OCI-LY7 (cell line): Measurements from ENCODE around the gene SIRT5. TPM values are rescaled to one million over a fixed set of nuclear protein-coding genes. Genes with fewer than 3 reads are reported as not detected.

Experiments used
- BruUV-seq: library from RNA; stranded (reverse); fragments of 400-500 nt; replicated peaks from 2 replicates; lab custom pipeline; 2021; lab: Mats Ljungman, UMichigan
- CTCF ChIA-PET: fragments of 300-600 bp; sonication (Branson Sonifier 250); formaldehyde crosslinking; loops from one replicate; lab custom pipeline; 2022; ENCODE audit warnings: antibody characterized with exemption; ENCODE audit not compliant: unreplicated experiment; lab: Charles Lee
- POLR2A ChIA-PET: fragments of 300-600 bp; sonication (Branson Sonifier 250); formaldehyde crosslinking; loops from one replicate; lab custom pipeline; 2022; ENCODE audit warnings: antibody characterized with exemption; lab: Charles Lee
- DNase-seq: peaks from one replicate; pipeline ENCODE4 v3.0.0-alpha.2; 2015; ENCODE audit warnings: low spot score
- H2AFZ ChIP-seq: fragments of 200-600 bp; sonication (generic), shearing (Covaris generic); 2 replicates; pipeline ENCODE4 v1.6.1; 2014; ENCODE audit warnings: mild to moderate bottlenecking, antibody characterized with exemption, low read length, moderate library complexity
- H3K27ac ChIP-seq: fragments of 200-600 bp; sonication (generic); 2 replicates; pipeline ENCODE4 v1.5.1; 2014; ENCODE audit warnings: mixed run types, low read depth, mild to moderate bottlenecking, moderate library complexity, low read length, inconsistent platforms; ENCODE audit not compliant: poor library complexity, severe bottlenecking
- H3K36me3 ChIP-seq: fragments of 200-600 bp; sonication (generic); 2 replicates; pipeline ENCODE4 v1.6.1; 2014; ENCODE audit warnings: mild to moderate bottlenecking, antibody characterized with exemption, low read length, moderate library complexity, mixed read lengths; ENCODE audit not compliant: insufficient read depth
- H3K4me1 ChIP-seq: fragments of 200-600 bp; sonication (generic); 2 replicates; pipeline ENCODE4 v1.5.1; 2014; ENCODE audit warnings: mild to moderate bottlenecking, low read length; ENCODE audit not compliant: insufficient read depth, poor library complexity, severe bottlenecking
- H3K4me2 ChIP-seq: fragments of 200-600 bp; sonication (generic); 2 replicates; pipeline ENCODE4 v1.6.1; 2014; ENCODE audit warnings: mild to moderate bottlenecking, low read length
- H3K4me3 ChIP-seq: fragments of 200-600 bp; sonication (generic); 2 replicates; pipeline ENCODE4 v1.5.1; 2014; ENCODE audit warnings: mild to moderate bottlenecking, low read depth, low read length; ENCODE audit not compliant: poor library complexity, severe bottlenecking
- H3K79me2 ChIP-seq: fragments of 200-600 bp; sonication (generic); 2 replicates; pipeline ENCODE4 v1.6.1; 2016; ENCODE audit warnings: low read depth, mild to moderate bottlenecking, low read length, moderate library complexity, mixed read lengths; ENCODE audit not compliant: insufficient read depth
- H3K9me2 ChIP-seq: fragments of 200-600 bp; sonication (generic); 2 replicates; pipeline ENCODE4 v1.6.1; 2016; ENCODE audit warnings: mild to moderate bottlenecking, low read length, mixed read lengths; ENCODE audit not compliant: insufficient read depth
- H3K9me3 ChIP-seq: fragments of 200-600 bp; sonication (generic); 2 replicates; pipeline ENCODE4 v1.6.1; 2014; ENCODE audit warnings: mild to moderate bottlenecking, mixed run types, low read length, mixed read lengths
- H4K20me1 ChIP-seq: fragments of 200-600 bp; sonication (generic); 2 replicates; pipeline ENCODE4 v1.6.1; 2014; ENCODE audit warnings: mild to moderate bottlenecking, antibody characterized with exemption, low read length, moderate library complexity, mixed read lengths; ENCODE audit not compliant: insufficient read depth
- CTCF ChIP-seq: fragments of 200-600 bp; sonication (generic); conservative IDR thresholded peaks from 2 replicates; pipeline ENCODE4 v1.5.1; 2014; ENCODE audit warnings: mild to moderate bottlenecking, antibody characterized with exemption, low read length, moderate library complexity, mixed read lengths
- EZH2phosphoT487 ChIP-seq: fragments of 200-600 bp; sonication (generic); IDR thresholded peaks from 2 replicates; pipeline ENCODE4 v1.6.1; 2018; ENCODE audit warnings: low read depth, borderline replicate concordance, mild to moderate bottlenecking, mixed run types, antibody characterized with exemption, low read length, moderate library complexity, mixed read lengths
- intact Hi-C: fragments of 100-400 bp; cut with micrococcal nuclease; formaldehyde crosslinking; loops from one replicate; pipeline ENCODE4 v1.10.0; 2022; ENCODE audit not compliant: unreplicated experiment
- total RNA-seq, 2 experiments: library from RNA; depleted of rRNA in 1 of 2; stranded (reverse); fragments of >200 nt in 1 of 2; shearing (Covaris generic) in 1 of 2; gene quantifications; 2 replicates each; pipeline ENCODE4 v1.2.3, GENCODE V29; 2014 to 2022

Gene SIRT5
- total RNA-seq, 2 experiments from 2014 or later, result 17.6 to 23.6 TPM

- no TSS peak for BruUV-seq
- no peak for DNase-seq
- H3K79me2 ChIP-seq, result no peaks in the 10 kb centered on the region
- H3K4me3 ChIP-seq, result no peak overlapping the region
- no peaks in the 10 kb centered on the region for H3K9me3 ChIP-seq
- H2AFZ ChIP-seq, result no peak overlapping the region
- no peaks in the 10 kb centered on the region for H3K36me3 ChIP-seq
- H3K27ac ChIP-seq, result no peak overlapping the region
- no peaks in the 10 kb centered on the region for H4K20me1 ChIP-seq
- H3K4me1 ChIP-seq, result no peaks in the 10 kb centered on the region
- intact Hi-C loops, result no loop called here
- H3K4me2 ChIP-seq, result no peak overlapping the region
- CTCF ChIA-PET, result no interaction called here
- H3K9me2 ChIP-seq, result no peaks in the 10 kb centered on the region
- POLR2A ChIA-PET, result interaction anchor here (1.3 to 2.8 kb wide), 2 partner anchors 9 to 13 kb away, joined by 4 to 9 read pairs; no protein-coding TSS in a partner anchor
- TF ChIP-seq EZH2phosphoT487, result no peak
- no peak for TF ChIP-seq CTCF
These were observed 19.5 kb upstream of the SIRT5 start for GRCh38 chr6:13554929-13555333.

- POLR2A ChIA-PET, result interaction anchor here (0.5 to 0.7 kb wide), 2 partner anchors 108 to 501 kb away, joined by 3 to 6 read pairs; no protein-coding TSS in a partner anchor
- DNase-seq, result no peak
- no peaks in the 10 kb centered on the region for H4K20me1 ChIP-seq
- H3K36me3 ChIP-seq, result no peaks in the 10 kb centered on the region
- H3K4me1 ChIP-seq, result no peaks in the 10 kb centered on the region
- no peak overlapping the region for H3K27ac ChIP-seq
- no TSS peak for BruUV-seq
- H2AFZ ChIP-seq, result no peak overlapping the region
- H3K4me3 ChIP-seq, result no peak overlapping the region
- H3K9me3 ChIP-seq, result no peaks in the 10 kb centered on the region
- H3K9me2 ChIP-seq, result no peaks in the 10 kb centered on the region
- no peaks in the 10 kb centered on the region for H3K79me2 ChIP-seq
- TF ChIP-seq CTCF, result no peak
- intact Hi-C loops, result no loop called here
- CTCF ChIA-PET, result no interaction called here
- no peak overlapping the region for H3K4me2 ChIP-seq
These were observed 16.6 kb upstream of the SIRT5 start for GRCh38 chr6:13557841-13558240.

- Histone ChIP-seq H3K79me2 (no peaks in the 10 kb centered on the region), H3K9me2 (no peaks in the 10 kb centered on the region), H4K20me1 (no peaks in the 10 kb centered on the region), H3K4me3 (no peak overlapping the region), H3K36me3 (no peaks in the 10 kb centered on the region), H2AFZ (peak overlapping the region; percentile 27; the same call in 1 of the 2 replicates), H3K9me3 (no peaks in the 10 kb centered on the region), H3K4me1 (peaks cover 5% of the 10 kb centered on the region), H3K4me2 (no peak overlapping the region), H3K27ac (no peak overlapping the region)
- ChIA-PET POLR2A (no interaction called here), CTCF (no interaction called here)
- intact Hi-C loops, result no loop called here
- DNase-seq, result no peak
- BruUV-seq, result no TSS peak
- no peak for TF ChIP-seq EZH2phosphoT487
- TF ChIP-seq CTCF, result no peak
These were observed 15.7 kb upstream of the SIRT5 start for GRCh38 chr6:13558718-13559117.
